Activated CD4-positive, alpha-beta T cell treated with anti-CD3 and anti-CD28 coated beads, Interleukin-2, amount 50 U/mL, for 48 hours (primary cell): ENCODE data around the gene KRT9.
"Not testable (repeated sequence)": the region's sequence is repeated elsewhere in the genome, so short reads cannot be mapped to it uniquely, and the experiment has no call there.

Source experiments
- DNase-seq, 2 experiments: peaks; one replicate each; pipeline ENCODE4 v3.0.0-alpha.2; 2020

KRT9 gene

DNA sequence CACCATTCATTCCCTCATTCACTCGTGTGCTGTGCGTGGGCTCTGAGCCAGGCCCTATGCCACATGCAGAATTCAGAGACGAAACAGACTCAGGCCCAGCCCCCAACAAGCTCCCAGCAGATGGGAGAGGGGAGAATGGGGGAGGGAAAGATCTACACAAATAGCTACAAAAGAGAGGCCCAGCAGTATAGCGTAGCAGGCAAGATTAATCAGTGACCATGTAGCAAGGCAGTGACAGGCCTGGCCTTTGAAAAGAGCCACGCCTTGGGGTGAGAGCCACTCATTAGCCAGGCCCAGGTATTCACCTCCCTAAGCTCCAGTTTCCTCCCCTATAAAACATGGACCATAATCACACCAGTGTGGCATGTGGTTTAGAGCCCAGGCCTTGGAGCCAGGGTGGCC, 27.4 kb downstream of the KRT9 start:
- DNase-seq = no peak

DNA sequence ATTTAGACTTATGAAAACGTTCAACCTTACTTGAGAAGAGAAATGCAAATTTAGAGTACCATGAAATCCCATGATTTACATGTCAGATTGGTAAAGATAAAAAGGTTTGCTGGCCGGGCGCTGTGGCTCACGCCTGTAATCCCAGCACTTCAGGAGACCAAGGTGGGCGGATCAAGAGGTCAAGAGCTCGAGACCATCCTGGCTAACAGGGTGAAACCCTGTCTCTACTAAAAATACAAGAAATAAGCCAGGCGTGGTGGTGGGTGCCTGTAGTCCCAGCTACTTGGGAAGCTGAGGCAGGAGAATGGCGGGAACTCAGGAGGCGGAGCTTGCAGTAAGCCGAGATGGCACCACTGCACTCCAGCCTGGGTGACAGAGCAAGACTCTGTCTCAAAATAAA, 29.1 kb downstream of the KRT9 start:
- not testable (repeated sequence) for DNase-seq

DNA sequence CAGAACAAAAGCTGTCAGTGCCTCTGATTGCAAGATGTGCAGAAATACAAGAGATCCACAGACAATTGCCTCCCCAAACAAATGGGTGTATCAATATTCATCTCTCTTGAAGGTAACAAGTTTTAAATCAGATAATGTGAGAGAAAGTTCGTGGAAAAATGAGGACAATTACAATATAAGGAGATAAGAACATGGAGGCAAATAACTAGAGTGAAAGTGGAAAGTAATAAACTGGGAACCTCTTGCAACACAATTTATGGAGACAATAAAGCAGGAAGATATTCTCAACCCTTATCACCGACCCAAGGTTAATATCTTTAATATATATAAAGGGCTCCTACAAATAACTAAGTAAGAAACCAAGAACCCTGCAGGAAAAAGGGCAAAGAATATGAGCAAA, 29.5 kb downstream of the KRT9 start:
- no peak for DNase-seq

DNA sequence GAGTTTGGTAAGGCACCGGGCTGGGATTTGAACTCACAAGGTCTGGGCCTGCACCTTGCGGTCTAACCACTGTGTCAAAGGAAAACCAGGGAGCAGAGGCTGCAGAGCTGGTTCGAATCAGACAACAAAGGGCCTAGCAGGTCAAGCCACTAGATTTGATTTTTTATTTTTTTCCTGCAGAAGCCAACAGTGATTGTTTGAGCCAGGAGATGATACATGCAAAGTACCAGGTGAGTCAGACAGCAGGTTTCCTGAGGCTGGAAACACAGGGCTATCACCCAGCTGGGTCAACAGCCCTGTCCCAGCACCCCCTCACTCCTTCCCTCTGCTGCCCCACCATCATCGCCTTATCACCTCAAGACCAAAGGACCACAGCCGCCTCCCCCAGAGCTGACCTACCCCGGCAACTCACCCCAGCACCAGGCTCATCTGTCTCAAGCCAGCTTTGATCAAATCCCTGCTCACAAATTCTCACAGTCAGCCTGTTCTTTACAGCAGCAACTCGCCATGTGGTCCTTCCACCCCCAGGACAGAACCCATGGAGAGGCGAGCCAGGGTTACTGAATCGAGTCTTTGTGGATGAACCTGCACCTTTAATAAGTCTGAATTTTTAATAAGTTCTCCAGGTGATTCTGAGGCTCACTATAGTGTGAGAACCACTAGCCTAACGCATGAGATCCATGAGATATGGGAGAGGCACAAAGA, 30.8 kb downstream of the KRT9 start:
- no peak for DNase-seq

DNA sequence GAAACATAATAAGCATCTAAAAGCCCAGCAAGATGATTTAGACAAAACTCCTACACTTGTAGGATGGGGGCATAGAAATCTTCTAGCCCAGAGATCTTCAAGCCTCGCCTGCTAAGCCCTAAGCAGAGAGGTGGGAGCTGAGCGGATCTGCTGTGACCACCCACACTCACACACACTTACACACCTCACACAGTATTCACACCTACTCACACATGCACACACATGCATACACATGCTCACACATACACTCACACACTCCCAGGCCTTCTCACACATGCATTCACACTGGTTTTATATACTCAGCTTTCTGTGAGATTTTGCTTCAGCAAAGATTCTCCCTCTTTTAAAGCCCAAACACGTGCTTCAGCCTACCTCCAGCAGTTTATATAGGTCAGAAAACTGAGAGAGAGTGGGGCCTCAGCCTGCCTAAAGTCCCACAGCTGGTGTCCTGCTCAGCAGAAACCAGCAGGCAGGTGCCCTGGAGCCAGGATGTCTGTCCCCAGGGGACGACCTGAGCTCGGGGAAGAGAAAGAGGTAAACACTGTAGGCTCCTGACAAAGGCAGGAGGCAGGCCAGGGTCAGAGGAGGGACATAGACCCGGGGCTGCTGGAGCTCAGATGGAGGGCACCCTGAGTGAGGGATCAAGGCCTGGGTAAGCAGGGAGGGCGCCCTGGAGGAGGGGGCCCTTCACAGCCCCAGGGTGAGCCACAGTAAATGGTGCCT, 31.7 kb downstream of the KRT9 start:
- DNase-seq = no peak

DNA sequence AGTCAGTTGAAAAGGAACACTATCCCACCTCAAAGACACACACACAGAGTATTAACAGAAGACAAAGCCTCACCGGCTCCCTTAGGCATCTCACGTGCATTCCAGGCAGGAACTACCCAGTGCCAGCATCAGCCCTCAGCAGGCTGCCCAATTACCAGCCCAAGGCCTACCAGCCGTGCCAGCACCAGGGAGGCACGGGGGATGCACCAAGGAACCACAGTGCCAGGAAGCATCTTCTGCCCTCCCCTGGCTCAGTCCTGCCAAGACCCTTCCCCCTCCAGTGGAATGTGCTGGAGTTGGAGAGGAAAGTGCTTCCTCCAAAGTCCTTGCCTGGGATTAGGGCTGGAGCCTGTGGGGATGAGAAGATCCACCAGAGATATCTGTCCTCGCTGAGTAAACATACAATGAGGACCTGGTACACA, 32.8 kb downstream of the KRT9 start:
- no peak for DNase-seq

DNA sequence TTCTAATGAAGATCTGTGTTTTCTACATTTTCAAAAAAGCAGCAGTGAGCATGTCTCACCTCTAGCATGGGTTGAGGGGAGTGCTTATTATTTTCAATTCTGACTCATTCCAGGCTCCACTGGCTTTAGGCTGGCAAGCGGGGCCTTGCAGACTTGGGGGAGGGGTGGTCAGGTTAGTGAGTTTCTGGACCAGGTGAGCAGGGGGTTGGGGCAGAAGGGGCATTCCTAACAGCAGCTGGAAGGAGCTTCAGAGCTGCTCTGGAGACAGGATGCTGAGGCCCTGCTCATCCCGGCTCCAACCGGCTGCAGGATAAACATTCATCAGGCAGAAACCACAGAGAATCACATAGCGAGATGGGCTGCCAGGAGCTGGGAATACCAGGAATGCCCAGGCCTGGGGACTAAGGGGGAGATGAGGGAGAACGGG, 33.3 kb downstream of the KRT9 start:
- no peak for DNase-seq

DNA sequence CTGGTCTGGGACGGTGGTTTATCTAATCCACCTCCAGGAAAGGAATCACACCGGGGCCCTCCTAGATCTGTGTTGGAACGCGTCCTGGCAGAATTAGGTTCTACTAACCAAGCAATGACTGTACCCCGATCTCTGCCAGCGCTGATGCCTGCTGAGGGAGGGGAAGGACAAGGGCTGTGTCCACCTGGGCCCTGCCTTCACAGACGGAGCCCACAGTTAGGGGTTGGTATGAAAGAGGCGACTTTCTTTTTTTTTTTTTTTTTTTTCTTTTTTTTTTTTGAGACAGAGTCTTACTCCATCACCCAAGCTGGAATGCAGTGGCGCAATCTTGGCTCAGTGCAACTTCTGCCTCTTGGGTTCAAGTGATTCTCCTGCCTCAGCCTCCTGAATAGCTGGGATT, 33.9 kb downstream of the KRT9 start:
- DNase-seq = no peak

DNA sequence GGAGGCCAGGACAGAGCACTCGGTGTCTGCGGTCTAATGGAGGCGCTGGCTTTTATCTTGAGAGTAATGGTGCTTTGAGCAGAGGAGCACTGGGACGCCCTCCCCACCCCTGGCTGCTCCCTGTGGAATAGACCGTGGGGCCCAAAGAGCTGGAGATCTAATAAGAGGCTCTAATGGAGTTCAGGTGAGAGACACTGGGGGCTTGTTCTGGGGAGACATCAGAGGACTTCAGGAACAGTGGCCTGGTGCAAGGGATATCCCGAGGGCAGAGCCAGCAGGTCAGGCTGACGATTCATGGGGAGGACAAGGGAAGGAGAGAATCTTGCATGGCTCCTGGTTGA, 34.3 kb downstream of the KRT9 start:
- no peak for DNase-seq

DNA sequence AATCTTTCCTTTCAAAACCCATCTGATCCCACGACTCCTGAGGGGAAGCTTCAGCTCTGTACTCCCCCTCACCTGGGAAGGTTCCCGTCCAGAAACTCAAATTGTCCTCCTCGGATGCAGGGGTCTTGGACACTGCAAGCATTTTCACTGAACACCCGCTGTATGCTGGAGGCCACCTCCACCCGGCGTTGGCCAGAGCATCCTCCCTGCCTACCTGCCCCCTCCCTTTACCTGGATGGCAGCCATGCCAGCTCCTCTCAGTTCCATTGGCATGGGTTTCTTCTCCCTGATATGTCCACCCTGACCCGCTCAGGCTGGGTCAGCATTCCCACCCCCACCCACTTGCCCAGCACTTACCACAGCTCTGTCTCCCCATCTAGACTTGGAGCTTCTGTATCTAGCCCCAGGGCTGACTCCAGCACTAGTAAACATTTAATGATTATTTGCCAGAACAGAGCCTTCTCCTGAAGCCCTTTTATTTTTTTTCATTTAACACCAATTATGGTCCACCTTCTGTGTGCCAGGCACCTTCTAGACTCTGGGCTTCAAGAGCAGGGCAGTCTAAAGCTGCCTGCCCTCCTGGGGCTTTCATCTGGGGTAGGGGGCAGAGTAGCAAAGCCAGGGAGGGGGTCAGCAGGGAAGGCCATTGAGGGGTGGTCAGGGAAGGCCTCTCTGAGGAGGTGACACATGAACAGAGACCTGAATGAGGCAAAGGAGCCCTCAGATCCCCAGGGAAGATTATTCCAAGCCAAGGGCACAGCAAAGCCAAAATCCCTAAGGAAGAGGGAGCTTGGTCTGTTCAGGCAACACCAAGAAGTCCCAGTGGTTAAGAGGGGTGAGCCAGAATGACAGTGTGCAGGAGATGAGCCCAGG, 34.9 kb downstream of the KRT9 start:
- no peak for DNase-seq

DNA sequence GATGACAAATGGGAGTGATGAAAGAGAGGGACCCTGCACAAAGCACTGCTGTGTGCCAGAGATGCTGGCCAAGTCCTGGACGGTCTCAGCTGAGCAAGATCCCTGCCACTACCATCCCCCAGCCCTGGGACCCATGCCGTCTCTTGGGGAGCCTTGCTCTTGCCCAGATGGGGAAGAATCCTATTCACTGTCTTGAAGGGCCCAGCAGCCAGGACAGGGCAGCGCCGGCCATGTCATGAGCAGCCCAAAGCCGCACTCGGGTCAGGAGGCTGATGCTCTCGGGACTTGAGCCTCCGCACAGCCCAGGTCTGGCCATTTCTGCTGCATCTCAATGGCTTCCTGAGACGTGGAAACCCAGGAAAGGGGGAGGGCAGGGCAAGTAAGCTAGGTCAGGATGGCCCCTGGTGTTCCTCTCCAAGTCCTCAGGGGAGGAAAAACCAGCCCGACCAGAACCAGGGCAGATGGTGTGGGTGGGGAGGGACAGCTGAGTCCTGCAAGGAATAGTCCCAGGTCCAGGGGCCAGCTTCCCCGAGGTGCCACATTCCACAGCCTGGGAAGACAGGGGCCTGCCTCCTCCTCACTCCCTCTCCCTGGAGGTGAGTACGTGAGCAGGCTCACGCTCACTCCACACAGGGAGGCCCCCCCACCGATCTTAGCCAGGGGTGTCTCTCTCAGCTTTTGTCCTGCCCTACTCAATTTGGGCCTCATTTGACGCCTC, 35.9 kb downstream of the KRT9 start:
- DNase-seq = no peak

DNA sequence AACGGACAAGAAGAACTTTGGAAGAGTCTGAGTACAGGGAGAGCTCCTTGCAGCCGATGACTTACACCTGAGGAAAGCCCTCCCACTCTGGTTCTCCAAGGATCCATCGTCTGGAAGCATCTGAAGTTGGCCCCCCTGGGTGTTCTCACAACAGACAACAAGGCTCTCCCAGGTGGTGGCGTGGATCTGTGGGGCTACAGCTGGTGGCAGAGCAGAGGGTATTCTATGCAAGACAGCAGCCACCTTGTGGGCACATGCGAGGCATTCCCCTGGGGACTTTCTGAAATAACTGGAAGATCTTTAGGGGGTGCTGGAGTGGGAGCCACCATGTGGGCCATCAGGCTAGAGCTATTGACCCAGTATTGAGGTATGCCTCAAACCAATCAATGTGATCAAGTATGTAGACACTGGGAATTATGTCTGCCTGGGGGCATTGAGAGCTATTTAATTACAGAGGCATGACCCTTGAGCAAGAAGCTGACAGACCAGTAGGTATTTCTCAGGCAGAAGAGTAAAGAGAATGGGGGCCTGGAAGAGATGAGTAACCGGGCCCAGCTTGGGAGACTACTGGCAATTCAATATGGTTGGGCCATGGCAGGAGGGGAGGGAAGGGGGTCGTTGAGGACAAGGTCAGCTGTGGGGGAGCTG, 36.8 kb downstream of the KRT9 start:
- no peak for DNase-seq

DNA sequence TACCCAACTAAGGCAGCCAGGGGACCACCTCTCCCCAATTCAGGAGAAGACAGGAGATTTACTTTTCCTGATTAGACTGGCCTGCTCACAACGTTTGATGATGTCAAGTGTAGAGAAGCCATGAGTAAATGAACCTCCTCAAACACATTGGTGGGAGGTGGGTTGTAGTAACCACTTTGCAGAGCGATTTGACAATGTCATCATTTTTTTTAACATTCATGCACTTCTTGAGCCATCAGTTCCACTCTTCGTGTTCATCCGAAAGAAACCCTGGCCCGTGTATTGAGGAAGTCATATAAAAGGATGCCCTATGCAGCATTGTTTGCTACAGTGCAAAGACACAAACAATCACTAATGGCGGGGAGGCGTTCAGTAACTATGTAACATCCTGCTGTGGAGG, 38.2 kb downstream of the KRT9 start:
- no peak for DNase-seq

DNA sequence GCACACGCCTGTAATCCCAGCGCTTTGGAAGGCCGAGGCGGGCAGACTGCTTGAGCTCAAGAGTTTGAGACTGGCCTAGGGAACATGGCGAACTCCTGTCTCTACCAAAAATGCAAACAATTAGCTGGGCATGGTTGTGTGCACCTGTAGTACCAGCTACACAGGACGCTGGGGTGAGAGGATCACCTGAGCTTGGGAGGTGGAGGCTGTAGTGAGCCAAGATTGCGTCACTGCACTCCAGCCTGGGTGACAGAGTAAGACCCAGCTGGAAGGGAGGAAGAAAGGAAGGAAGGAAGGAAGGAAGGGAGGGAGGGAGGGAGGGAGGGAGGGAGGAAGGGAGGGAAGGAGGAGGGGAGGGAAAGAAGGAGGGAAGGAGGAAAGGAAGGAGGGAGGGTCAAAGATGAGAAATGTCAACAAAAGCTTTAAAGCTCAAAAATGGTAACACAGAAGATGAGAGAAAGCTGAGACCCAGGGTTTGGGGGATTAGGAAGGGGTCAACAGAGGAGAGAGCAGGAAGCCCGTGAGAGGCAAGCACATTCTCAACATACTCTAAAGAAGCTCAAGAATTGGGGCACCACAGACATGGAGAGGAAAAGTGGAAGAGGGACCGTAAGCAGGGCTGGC, 38.8 kb downstream of the KRT9 start:
- DNase-seq = no peak

DNA sequence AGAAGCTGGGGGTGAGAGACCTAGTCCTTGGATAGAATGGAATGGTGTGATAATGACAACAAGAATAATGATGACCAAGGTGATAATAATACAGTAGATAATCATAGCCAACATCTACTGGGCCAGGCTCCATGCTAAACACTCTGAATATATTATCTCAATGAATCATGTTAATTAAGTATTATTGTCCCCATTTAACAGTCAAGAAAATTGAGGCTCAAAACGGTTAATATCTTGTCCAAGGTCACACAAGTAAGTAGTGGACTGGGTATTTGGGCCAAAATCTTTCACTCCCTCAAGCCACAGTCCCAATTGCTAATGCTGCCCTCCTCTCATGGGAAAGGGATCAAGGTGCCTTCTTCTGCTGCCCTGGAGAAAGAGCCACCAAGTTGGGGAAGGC, 39.9 kb downstream of the KRT9 start:
- DNase-seq = no peak

DNA sequence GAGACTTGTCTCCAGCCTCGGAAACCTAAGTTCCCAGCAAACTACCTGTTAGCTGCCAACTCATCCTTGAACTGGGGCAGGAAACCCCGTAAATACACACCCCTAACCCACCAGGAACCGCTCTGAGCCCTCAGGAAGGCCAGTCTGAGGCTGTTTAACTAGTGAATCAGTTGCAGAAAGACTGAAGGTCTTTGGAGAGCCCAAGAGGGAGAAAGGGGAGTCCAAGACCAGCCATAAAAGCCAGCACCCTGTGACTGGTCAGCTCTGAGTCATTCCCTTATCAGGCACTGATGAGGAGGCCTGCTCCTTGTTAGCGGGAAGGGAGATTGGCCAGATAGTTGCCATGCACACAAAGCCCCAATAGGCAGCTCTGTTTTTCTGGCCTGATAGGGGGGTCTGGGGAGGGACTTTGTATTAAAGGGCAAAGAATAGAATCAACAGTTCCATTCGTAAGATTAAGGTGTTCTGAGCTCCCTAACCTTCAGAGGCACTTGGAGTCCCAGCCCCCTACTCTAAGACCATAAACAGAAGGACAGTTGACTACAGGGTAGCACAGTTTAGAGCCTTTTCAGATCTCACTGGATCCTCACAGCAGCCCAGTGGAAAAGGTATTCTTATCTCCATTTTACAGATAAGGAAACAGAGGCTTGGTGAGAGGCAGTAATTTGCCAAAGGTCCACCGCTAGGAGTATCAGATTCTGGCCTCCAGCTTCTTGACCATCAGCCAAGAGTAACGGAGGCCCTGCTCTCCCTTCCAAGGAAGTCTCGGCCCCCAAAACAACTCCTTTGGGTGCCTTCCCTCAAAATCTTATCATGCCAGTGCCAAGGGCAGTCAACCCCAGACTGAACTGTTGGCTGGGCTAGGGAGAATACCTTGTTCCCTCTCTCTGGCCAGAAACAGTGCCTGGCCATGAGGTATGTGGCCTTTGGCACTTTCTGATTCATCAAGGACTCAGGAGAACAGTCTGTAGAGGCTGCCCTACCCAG, 41.5 kb downstream of the KRT9 start:
- no peak for DNase-seq

DNA sequence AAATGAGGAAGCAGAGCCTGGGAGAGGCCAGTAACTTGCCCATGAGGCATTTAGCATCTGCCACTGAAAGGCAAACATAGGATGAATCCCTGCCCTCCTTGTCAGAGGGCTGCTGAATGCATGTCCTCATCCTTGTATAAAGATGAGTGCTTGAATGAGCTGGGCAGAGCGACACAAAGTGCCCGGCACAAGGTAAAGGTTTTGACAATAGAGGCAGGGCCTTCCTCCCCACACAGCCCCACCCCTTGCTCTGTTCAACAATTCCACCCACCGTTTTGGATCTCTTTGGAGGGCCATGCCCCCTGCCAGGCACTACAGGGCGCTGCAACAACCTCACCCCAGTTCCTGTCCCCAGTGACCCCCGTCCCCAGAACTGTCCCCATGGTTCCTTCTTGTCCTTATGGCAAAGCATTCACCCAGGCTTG, 42.4 kb downstream of the KRT9 start:
- no peak for DNase-seq

DNA sequence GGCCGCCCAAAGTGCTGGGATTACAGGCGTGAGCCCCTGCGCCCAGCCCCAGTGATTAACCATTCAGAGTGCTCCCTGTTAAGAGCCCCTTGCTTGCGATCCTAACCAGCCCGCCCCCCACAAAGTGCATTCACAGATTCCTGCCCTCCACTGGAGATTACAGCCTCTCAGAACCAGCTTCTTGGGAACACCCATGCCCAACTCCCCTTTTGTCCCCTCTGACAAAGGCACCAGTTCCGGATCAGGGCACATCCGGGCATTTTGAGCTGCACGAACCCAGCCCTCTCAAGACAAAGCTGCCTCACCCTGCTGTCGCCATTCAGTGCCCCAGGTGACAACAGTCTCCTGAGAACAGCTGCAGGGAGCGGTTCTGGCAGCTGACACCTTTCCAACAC, 42.9 kb downstream of the KRT9 start:
- DNase-seq = no peak

DNA sequence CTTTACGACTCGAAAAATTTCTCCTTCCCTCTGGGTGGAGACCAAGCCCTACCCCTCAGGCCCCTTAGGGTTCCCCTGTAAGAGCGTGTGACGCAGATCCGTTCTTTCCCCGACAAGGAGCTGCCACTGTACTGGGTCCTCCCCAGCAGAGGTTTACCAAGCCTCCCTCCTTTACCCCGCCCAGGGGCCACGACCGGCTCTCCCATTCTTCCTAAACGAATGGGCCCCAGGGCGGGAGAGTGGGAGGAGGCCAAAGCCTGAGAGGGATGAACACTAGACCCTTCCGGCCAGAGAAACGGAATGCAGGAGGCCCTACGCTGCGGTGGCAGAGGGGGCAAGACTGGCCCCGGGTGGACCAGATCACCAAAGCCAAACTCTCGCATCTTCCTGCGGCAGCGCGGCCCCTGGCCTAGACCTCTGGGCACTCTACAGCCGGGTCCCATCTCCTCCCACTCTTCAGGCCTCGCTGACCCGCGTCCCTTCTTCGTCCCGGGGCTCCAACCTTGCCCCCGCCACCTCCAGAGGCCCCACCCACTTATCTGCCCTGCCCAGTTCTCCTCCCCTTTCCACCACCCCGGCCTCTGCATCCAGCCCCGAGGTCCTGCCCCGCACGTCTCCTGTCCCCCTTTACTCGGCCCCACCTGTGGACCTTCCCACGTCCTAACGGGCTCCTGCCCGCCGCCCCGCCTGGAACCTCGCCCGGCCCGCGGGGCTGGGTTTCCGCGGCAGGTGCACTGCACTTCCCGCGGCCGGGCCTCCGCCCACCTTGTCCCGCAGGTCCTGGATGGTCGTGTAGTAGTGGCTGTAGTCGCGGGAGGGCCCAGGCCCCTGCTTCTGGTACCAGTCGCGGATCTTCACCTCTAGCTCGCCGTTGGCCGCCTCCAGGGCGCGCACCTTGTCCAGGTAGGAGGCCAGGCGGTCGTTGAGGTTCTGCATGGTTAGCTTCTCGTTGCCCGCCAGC, 44.5 kb downstream of the KRT9 start:
- no peak for DNase-seq

DNA sequence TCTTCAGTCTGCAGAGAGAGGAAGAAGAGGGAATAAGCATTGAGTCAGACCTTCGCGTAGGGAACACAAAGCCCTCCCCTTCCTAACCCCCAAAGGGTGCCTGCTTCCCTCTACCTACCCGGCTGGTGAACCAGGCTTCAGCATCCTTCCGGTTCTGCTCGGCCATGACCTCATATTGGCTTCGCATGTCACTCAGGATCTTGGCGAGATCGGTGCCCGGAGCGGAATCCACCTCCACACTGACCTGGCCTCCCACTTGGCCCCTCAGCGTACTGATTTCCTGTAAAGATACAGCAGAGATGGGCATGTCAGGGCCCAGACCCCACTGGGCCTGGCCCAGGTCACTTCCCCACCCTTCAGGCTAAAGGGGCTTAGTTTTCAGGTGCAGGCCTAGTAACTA, 47.6 kb downstream of the KRT9 start:
- DNase-seq = no peak
